GM21786 (cell line): ENCODE measurements around the gene JPH3.
"Not testable (repeated sequence)": the region's sequence is repeated elsewhere in the genome, so short reads cannot be mapped to it uniquely, and the experiment has no call there.

ENCODE experiments used
- ATAC-seq: cut with Tn5 transposase; IDR thresholded peaks from one replicate; pipeline ENCODE4 v1.9.1; 2021; ENCODE audit not compliant: unreplicated experiment

JPH3 gene

GRCh38 chr16:87708881-87709638 lies 106.8 kb downstream of the JPH3 start:
- no peak for ATAC-seq

GRCh38 chr16:87709677-87710076 lies 107.4 kb downstream of the JPH3 start:
- ATAC-seq = no peak

DNA sequence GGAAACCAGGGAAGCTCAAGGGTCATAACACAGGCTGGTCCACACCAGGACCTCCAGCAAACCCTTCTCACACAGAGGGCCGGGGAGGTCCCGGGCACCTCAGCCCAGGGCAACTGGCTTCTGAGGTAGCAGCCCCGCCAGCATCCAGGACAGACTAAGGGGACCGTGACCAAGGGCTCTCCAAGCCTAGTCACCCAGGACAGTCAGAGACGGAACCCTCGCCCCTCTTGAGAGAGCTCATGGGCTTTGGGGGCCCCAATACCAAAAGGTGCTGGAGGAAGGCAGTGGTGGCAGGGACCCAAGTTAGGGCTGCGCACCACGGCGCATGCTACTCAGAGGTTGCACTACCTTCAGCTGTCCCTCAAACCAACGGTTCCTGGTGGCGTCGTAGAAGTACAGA lies 108.6 kb downstream of the JPH3 start:
- ATAC-seq = no peak

DNA sequence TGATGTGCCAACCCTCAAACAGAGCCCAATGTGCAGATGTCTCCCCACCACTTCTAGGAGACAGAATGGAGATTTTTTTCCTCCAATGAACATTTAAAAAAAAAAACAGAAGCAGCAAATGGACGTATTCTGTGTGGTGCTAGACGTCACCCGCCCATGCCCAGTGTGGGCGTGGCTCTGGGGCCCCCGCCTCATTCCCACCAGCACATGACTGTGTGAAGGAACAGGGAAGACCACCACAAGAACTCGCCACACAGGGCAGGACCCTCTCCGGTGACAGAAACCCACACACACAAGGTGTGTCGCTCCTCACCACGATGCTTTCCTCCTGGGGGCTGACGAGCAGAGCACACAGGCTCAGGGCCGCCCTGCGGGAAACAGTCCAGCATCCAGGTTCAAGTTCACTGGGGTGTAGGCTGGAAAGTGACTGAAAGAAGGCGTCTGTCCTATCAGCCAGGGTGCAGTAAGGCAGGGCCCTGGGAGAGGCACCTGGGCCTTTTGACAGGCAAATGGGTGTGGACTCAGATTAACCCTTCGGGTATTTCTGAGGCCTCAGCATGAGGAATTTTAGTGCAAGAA lies 110.0 kb downstream of the JPH3 start:
- no peak for ATAC-seq

- no peak for ATAC-seq
Observed at GRCh38 chr16:87713451-87714229, 111.3 kb downstream of the JPH3 start.

- no peak for ATAC-seq
Observed at GRCh38 chr16:87715231-87715630, 112.9 kb downstream of the JPH3 start.

DNA sequence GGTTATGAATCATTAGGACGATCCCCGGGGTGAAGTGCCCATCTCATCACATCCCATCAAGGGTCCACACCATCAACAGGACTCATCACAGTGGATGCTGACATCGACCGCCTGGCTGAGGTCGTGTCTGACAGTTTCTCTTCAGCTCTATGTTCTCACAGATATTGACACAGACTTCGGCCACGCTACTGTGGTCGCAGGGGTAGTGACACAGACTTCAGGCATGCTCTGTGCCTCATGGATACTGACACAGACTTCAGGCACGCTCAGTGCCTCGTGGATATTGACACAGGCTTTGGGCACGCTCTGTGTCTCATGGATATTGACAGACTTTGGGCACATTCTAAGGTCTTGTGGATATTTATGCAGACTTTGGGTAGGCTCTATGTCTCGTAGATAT lies 113.3 kb downstream of the JPH3 start:
- ATAC-seq = no peak

- not testable (repeated sequence) for ATAC-seq
Observed at GRCh38 chr16:87718831-87719230, 116.5 kb downstream of the JPH3 start.

- ATAC-seq = no peak
Observed at GRCh38 chr16:87720446-87720845, 118.1 kb downstream of the JPH3 start.

- ATAC-seq = no peak
Observed at GRCh38 chr16:87721622-87722585, 119.6 kb downstream of the JPH3 start.

DNA sequence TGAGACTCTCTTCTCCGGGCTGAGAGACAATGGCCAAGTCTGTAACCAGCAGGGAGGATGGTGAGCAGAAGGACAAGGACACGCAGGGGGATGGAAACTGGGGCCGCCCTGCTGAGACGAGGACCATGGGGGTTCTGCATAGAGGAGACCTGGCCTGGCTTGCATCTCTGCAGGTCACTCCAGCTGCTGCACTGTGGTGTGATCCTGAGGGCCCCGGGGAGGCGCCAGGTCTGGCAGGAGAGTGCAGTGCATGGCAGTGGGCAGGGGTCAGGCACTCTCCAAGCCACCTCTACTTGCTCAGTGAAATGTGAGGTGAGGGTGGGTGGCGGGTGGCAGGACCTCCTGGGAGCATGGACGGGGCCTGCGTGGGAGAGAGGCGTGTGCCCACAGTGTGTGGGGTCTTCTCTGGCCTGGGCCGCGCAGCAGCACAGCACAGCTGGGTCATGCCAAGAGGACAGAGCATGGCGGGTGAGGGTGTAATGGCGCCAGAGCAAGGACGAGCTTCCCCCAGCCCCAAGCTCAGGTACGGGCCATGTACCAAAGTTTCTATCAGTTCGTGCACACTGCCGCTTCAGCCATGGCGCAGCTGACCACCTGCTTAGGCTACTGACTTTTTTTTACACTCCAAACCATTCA lies 120.4 kb downstream of the JPH3 start:
- no peak for ATAC-seq

DNA sequence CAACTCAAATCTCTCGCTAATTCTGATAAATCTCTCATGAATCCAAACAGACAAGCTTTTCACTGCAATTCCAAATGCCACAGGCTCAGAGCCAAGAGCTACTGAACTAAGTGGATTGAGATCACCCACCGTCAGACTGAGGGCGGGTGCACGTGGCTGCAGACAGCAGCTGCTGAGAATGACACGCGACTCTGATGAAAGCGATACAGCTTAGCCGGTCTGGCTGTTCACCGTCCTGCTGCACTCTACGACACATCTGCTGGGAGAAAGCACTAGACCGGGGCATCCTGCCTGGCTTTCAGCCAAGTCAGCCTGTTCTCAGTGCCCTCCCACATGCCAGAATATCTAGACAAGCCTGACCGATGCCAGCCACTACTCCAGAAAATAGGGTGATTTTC lies 120.9 kb downstream of the JPH3 start:
- no peak for ATAC-seq

DNA sequence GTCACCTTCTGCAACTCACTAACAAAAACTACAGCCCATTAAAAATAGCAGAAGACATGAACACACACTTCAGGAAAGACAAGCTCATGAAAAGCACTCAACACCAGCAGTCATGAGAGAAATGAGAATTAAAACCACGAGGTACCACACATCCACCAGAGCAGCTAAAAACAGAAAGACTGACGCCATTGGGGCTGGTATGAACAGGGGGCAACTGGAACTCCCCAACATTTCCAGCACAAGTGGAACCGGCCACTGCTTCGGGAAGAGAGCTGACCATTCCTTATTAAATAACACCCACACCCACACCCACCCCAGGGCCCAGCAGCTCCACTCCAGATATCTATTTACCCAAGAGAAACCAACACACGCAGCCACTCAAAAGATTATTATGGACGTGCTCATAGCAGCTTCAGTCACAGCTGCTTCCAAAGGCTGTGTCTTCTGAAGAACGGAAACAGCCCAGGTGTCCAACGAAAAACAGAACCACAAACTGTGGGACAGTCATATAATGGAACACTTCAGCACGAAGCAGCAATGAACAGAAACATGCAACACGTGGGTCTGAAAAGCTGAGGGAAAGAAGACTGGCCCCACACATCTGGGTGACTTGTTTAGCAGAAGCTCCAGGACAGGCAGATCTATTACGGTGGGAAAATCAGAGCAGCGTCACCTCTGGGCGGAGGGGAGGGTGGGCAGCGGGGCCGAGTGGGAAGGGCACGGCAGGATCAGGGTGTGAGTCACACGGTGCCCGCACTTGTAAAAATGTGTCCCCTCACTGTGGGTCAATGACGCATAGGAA lies 122.4 kb downstream of the JPH3 start:
- ATAC-seq = peak; percentile 44

- ATAC-seq = no peak
Observed at GRCh38 chr16:87725596-87726235, 123.4 kb downstream of the JPH3 start.

- not testable (repeated sequence) for ATAC-seq
Observed at GRCh38 chr16:87726577-87726976, 124.3 kb downstream of the JPH3 start.

DNA sequence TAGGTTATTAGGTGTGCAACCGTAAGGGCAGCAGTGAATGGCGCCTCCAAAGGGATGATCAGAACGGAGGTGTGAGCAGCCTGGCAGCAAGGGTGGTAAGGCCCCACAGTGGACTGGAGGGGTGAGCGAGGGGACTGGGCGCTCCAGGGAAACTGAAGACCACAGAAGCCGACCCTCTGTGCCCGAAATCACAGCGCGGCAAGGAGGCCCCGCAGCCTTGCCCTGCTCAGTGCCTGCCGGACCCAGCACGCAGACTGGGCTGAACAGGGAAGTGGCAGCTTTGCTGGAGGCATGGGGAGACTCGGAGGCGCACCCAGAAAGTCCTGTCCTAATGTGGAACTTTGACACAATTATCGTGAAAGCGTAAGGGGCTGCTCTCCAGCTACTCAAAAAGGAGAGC lies 125.0 kb downstream of the JPH3 start:
- ATAC-seq = no peak

DNA sequence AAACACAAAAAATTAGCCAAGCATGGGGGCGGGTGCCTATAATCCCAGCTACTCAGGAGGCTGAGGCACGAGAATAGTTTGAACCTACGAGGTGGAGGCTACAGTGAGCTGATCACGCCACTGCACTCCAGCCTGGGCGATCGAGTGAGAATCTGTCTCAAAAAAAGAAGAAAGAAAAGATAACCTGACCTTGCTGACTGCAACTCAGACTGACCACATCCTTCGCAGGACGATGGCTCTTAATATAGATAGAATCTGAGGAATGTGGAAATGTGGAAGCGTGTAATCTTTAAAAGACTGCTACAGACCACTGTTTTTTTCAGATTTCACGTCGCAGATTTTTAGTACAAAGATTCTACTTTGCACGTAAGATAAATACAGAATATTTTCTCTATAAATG lies 125.7 kb downstream of the JPH3 start:
- no peak for ATAC-seq

DNA sequence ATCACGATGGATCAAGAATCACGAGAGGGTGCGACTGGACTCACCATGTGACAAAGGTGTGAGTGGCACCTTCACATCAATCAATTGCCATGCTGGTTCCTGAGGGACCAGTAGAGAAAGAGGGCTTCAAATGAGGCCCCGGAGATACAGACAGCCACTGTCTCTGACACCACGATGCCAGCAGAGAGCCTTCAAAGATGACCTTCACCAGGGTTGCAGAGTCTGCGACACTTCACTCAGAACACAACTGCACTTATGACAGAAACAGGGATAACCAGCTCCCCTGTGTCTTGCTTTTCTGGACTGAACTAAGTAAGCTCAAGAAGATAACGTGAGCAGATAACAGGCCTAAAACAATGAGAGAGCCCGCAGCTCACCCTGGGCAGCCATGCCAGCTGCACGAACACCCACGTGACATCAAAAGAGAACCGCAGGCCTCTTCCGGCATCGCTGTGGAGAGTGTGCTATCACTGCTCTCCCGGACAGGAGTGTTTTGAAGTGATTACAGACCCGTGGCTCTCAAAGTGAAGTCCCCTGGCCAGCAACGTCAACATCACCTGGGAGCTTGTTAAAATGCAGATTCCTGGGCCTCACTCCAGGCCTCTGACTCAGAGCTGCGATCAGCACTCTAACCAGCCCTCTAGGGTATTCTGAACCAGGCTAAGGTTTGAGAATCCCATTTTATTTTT lies 127.1 kb downstream of the JPH3 start:
- no peak for ATAC-seq

DNA sequence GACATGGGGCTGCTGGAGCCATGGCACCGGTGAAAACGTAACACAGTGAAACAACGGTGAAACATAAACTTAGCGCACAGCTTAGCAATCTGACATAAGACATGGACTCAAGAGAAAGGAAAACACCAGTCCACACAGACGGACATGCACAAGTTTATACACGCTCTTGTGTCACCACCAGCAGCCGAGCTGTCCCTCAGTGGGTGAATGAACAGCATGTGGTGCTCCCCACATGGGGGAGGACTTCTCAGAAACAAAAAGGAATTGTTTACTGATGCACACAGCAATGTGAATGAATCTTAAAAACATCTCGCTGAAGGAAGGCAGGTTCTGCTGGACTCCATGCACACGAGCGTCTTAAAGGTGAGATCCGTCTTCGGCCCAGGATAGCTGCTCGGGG lies 129.3 kb downstream of the JPH3 start:
- no peak for ATAC-seq
